Measurements from ENCODE around the gene ATXN7L3.

ATXN7L3 gene

GRCh38 chr17:44220213-44221083 is 20.8 kb upstream of the ATXN7L3 start:
- TF ChIP-seq ZFX (IDR thresholded peaks at IDR 0.05) (peak; percentile 58; the same call in 1 of the 2 replicates), CTCF (conservative IDR thresholded peaks at IDR 0.05) (no peak)

GRCh38 chr17:44219616-44220212 is 20.0 kb upstream of the ATXN7L3 start, which contains the start of gene UBTF:
TSS of gene UBTF (minus strand) at chr17:44219675. CDS start at chr17:44218229, 1,446 bp downstream.
- TF ChIP-seq ZFX (IDR thresholded peaks at IDR 0.05) (no peak; the same call in 1 of the 2 replicates), CTCF (conservative IDR thresholded peaks at IDR 0.05) (no peak)
- peak within 1 kb of the TSS; percentile 96 for H3K27ac ChIP-seq

More at GRCh38 chr17:44220213-44221083, 20.8 kb upstream of the ATXN7L3 start:
- peak overlapping the region; percentile 96 for H3K27ac ChIP-seq

GRCh38 chr17:44219108-44219615 is 19.5 kb upstream of the ATXN7L3 start:
- H3K27ac ChIP-seq = peak overlapping the region; percentile 96
- peak; percentile 12; the same call in 1 of the 2 replicates for TF ChIP-seq CTCF (conservative IDR thresholded peaks at IDR 0.05)
- TF ChIP-seq ZFX (IDR thresholded peaks at IDR 0.05) = peak; percentile 51

GRCh38 chr17:44218344-44219107 is 18.8 kb upstream of the ATXN7L3 start:
- TF ChIP-seq CTCF (conservative IDR thresholded peaks at IDR 0.05) = peak; percentile 72
- no peak for TF ChIP-seq ZFX (IDR thresholded peaks at IDR 0.05)

GRCh38 chr17:44217738-44218343 is 18.2 kb upstream of the ATXN7L3 start:
- H3K27ac ChIP-seq = peak overlapping the region; percentile 96
- no peak for TF ChIP-seq ZFX (IDR thresholded peaks at IDR 0.05)
- TF ChIP-seq CTCF (conservative IDR thresholded peaks at IDR 0.05) = no peak

More at GRCh38 chr17:44218344-44219107, 18.8 kb upstream of the ATXN7L3 start:
- H3K27ac ChIP-seq = peak overlapping the region; percentile 96

- TF ChIP-seq CTCF (conservative IDR thresholded peaks at IDR 0.05) = no peak
- no peak for TF ChIP-seq ZFX (IDR thresholded peaks at IDR 0.05)
- H3K27ac ChIP-seq = no peak overlapping the region; the same call in 1 of the 2 replicates
Observed at GRCh38 chr17:44216694-44217093, 17.0 kb upstream of the ATXN7L3 start.

All from C4-2B (cell line).